ENCODE data around the gene TM4SF18. TPM values are rescaled to one million over a fixed set of nuclear protein-coding genes. Genes with fewer than 3 reads are reported as not detected.
A peak's percentile ranks its signal among the peaks of the same experiment; 100 is the strongest.

Gene TM4SF18
- total and polyA plus RNA-seq, 5 donors: 2.9 to 6.1 (median 4.5) TPM

DNA sequence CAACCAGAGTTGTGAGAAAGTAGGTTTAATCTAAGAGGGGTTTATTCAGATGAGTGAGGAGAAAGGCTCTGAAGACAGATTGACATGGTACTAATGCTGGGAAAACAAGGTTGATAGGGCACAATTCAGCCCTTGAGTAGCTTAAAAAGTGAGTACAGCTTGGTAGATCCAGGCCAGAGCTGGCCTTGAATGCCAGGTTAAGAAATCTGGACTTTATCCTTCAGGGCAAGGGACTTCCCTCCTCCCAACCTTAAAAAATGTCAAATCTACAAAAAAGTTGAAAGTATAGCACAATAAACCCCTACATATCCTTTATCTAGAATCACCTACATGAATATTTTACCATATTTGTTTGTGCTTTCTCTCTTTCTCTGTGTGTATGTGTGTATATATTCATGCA lies 7.9 kb downstream of the TM4SF18 start:
- H3K27ac ChIP-seq (ENCODE audit: low read length): no peak overlapping the region
- H3K4me3 ChIP-seq (ENCODE audit: low read length): no peak overlapping the region
- DNase-seq: no peak
- intact Hi-C loops (cut with DNase I): no loop called here
- H3K9me3 ChIP-seq (ENCODE audit: control insufficient read depth, low read length): no peaks in the 10 kb centered on the region
- no peaks in the 10 kb centered on the region for H3K4me1 ChIP-seq (ENCODE audit: control insufficient read depth, insufficient read depth, low read length)
- ATAC-seq: no peak
- no peaks in the 10 kb centered on the region for H3K27me3 ChIP-seq (ENCODE audit: control insufficient read depth, insufficient read depth)

DNA sequence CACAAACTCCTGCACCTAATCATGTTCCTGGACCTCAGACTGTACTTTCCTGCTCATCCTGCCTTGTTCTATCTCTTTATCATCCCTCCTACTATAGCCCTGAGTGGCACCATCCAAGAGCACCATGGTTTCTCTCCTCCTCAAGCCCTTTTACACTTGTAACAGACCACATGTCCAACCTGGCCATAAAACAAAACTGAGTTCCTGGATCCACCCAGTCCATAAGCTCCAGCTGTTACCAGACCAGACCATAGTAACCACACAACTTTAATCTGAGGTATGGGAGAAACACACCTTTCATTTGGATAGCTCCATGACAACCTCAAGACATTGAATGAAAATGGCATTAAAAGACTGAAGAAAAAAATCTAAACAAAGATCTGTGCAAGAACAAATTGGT lies 9.1 kb downstream of the TM4SF18 start:
- no peak overlapping the region for H3K27ac ChIP-seq (ENCODE audit: low read length)
- intact Hi-C loops (cut with DNase I): no loop called here

DNA sequence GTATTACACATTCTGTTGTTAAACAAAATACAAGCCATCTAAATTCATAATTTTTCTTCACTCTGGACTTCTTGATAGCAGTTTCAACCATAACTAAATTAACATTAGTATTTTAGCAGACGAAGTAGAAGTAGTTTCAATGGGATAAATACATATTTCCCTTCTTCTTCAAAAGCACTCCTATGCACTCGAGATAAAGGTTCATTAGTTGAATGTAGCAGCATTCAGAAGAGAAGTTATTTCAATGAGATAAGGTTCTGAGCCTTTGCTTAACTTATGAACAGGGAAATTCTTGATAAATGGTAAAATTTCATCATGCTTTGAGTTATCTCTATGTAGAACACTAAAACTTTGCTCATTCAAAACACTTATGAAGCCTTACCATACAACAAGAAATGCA lies 11.8 kb downstream of the TM4SF18 start:
- no peak for DNase-seq
- H3K27me3 ChIP-seq (ENCODE audit: control insufficient read depth, insufficient read depth): no peaks in the 10 kb centered on the region
- H3K4me1 ChIP-seq (ENCODE audit: control insufficient read depth, insufficient read depth, low read length): no peaks in the 10 kb centered on the region
- no peak for ATAC-seq
- H3K4me3 ChIP-seq (ENCODE audit: low read length): no peak overlapping the region
- H3K9me3 ChIP-seq (ENCODE audit: control insufficient read depth, low read length): no peaks in the 10 kb centered on the region
- WGBS: 75% methylated on average over 2 of the region's 2 CpGs
- intact Hi-C loops (cut with DNase I): no loop called here
- no peak overlapping the region for H3K27ac ChIP-seq (ENCODE audit: low read length)

More for the DNA sequence above, 9.1 kb downstream of the TM4SF18 start:
- no peak for ATAC-seq
- H3K4me3 ChIP-seq (ENCODE audit: low read length): no peak overlapping the region
- DNase-seq: no peak
- no peaks in the 10 kb centered on the region for H3K9me3 ChIP-seq (ENCODE audit: control insufficient read depth, low read length)
- no peaks in the 10 kb centered on the region for H3K27me3 ChIP-seq (ENCODE audit: control insufficient read depth, insufficient read depth)
- H3K4me1 ChIP-seq (ENCODE audit: control insufficient read depth, insufficient read depth, low read length): no peaks in the 10 kb centered on the region

DNA sequence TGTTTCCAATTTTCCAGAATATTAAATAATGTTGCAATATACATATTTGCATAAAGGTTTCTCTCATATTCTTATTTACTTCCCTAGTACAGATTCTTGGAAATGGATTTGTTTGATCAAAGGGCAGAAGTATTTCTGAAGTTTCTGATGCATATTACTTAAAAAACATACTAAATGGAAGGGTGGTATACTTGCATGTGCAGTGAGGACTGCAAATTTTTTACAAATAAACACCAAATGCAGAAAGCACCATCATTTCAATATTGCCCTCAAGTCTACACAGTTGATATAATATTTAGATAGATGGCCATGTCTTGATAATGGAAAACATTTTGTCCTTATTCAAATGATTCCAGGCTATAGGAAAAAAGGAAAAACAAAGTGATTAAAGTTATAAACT lies 12.3 kb downstream of the TM4SF18 start:
- intact Hi-C loops (cut with DNase I): no loop called here
- H3K4me3 ChIP-seq (ENCODE audit: low read length): no peak overlapping the region
- no peaks in the 10 kb centered on the region for H3K9me3 ChIP-seq (ENCODE audit: control insufficient read depth, low read length)
- ATAC-seq (no peak), DNase-seq (no peak)
- no peak overlapping the region for H3K27ac ChIP-seq (ENCODE audit: low read length)
- no peaks in the 10 kb centered on the region for H3K27me3 ChIP-seq (ENCODE audit: control insufficient read depth, insufficient read depth)
- H3K4me1 ChIP-seq (ENCODE audit: control insufficient read depth, insufficient read depth, low read length): no peaks in the 10 kb centered on the region

DNA sequence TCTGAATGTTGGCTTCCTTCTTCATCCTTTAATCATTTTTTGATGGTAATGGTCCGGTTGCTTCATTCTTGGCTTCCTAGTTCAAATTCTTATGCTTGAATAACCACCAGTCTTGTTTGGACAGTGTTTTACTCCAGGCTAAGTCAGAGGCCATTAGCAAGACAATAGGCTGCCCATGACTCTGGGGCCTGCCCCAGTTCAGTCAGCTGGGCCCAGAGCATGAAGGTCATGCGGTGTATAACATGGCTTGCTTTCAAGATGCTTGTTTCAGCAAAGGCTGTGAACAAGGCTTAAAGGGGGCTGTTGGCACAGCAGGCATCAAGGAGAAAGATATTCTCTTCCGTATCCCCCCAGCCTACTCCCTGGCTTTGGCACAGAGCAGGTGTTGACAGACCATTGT lies 13.7 kb downstream of the TM4SF18 start:
- DNase-seq (no peak), ATAC-seq (no peak)
- Histone ChIP-seq H3K27me3 (ENCODE audit: control insufficient read depth, insufficient read depth) (no peaks in the 10 kb centered on the region), H3K9me3 (ENCODE audit: control insufficient read depth, low read length) (no peaks in the 10 kb centered on the region), H3K27ac (ENCODE audit: low read length) (no peak overlapping the region), H3K4me3 (ENCODE audit: low read length) (no peak overlapping the region), H3K4me1 (ENCODE audit: control insufficient read depth, insufficient read depth, low read length) (no peaks in the 10 kb centered on the region)
- WGBS: 87% methylated on average over 3 of the region's 3 CpGs
- intact Hi-C loops (cut with DNase I): no loop called here

DNA sequence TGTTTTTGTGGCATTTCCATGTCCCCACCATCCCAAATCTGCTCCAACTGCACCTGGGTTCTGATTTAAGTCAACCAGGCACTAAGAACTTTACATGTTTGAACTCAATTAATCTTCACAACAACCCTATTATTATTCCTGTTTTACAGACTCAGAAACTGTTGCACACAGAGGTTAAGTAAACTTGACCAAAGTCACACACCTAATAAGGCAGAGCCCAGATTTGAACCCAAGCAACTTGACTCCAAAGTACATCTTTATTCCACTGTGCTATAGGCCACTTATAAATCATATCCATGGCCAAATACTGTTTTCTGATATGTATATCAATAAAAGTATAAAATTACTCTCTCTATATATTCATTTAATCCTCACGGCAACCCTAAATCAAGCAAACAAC lies 16.4 kb downstream of the TM4SF18 start:
- no peaks in the 10 kb centered on the region for H3K4me1 ChIP-seq (ENCODE audit: control insufficient read depth, insufficient read depth, low read length)
- ATAC-seq (no peak), DNase-seq (no peak)
- intact Hi-C loops (cut with DNase I): no loop called here
- WGBS: 94% methylated on average over 1 of the region's 1 CpG
- H3K9me3 ChIP-seq (ENCODE audit: control insufficient read depth, low read length): no peaks in the 10 kb centered on the region
- H3K27ac ChIP-seq (ENCODE audit: low read length): no peak overlapping the region
- no peak overlapping the region for H3K4me3 ChIP-seq (ENCODE audit: low read length)
- H3K27me3 ChIP-seq (ENCODE audit: control insufficient read depth, insufficient read depth): no peaks in the 10 kb centered on the region

DNA sequence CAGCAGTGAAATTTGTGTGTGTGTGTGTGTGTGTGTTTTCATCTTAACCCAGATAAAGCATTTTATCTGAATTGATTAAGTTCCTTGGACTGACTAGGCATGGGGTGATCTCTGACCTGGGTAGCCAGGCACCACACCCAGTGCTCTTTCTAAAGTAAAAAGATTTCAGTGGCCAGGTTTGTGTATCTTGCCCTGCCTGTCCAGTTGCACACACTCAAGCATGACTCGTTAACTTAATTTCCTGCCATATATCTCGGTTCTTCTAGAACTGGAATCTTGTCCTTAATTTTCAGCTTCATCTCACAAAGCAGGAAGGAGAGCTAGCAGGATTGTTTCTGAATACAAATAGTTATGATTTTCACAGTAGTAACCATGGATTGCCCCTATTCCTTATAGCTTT lies 17.0 kb downstream of the TM4SF18 start:
- peak in 1 of 2 donors; percentile 72 for ATAC-seq
- Histone ChIP-seq H3K4me3 (ENCODE audit: low read length) (no peak overlapping the region), H3K9me3 (ENCODE audit: control insufficient read depth, low read length) (no peaks in the 10 kb centered on the region), H3K27me3 (ENCODE audit: control insufficient read depth, insufficient read depth) (no peaks in the 10 kb centered on the region), H3K4me1 (ENCODE audit: control insufficient read depth, insufficient read depth, low read length) (no peaks in the 10 kb centered on the region), H3K27ac (ENCODE audit: low read length) (no peak overlapping the region)
- no peak for DNase-seq
- intact Hi-C loops (cut with DNase I): no loop called here
- 62% methylated on average over 2 of the region's 2 CpGs for WGBS

DNA sequence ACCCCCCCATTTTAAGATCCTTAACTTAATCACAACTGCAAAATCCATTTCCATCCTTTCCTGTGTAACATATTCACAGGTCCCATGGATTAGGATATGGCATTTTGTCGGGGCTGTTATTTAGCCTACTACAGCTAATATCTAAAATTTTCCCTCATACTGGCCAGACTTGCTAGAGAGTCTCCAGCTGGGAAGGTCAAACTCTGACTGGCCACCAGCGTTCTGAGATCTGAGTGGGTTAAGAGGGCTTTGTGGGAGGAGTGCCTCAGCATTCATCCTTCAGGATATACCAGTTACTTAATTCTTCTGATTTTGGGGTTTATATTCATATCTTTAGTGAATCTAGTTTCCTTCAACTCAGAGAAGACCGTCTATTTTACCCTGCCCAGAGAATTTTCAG lies 17.7 kb downstream of the TM4SF18 start:
- Histone ChIP-seq H3K27me3 (ENCODE audit: control insufficient read depth, insufficient read depth) (no peaks in the 10 kb centered on the region), H3K27ac (ENCODE audit: low read length) (no peak overlapping the region), H3K4me1 (ENCODE audit: control insufficient read depth, insufficient read depth, low read length) (no peaks in the 10 kb centered on the region), H3K9me3 (ENCODE audit: control insufficient read depth, low read length) (no peaks in the 10 kb centered on the region), H3K4me3 (ENCODE audit: low read length) (no peak overlapping the region)
- ATAC-seq: peak; percentile 60 to 69
- DNase-seq: peak; percentile 53 to 58 (median 58)
- 54% methylated on average over 3 of the region's 3 CpGs for WGBS
- intact Hi-C loops (cut with DNase I): no loop called here

DNA sequence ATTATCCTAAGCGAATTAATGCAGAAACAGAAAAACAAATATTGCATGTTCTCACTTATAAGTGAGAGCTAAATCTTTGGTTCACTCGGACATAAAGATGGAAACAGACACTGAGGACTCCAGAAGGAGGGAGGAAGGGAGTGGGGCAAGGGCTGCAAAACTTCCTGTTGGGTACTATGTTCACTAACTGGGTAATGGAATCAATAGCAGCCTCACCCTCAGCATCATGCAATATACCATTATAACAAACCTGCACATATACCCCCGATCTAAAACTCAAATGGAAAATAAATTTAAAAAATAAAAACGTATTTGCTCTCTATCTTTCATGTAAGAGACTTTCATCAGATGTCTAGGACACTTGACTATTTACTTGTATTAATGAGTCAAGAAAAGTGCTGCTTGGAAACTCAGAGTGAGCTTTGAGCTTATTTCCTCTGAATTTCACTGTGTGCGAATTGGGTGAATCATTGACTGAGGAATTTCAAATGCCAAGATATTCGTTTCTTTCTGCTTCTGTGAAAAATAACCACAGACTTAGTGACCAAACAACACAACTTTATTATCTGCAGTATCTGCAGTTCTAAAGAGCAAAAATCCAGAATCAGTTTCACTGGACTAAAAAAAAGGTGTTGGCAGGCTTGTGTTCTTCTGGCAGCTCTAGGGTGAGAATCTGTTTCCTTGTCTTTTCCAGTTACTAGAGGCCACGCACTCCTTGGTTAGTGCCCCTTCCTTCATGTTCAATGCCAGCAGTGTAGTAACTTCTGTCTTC lies 18.4 kb downstream of the TM4SF18 start:
- no peak overlapping the region for H3K27ac ChIP-seq (ENCODE audit: low read length)
- ATAC-seq: peak; percentile 45 to 74
- DNase-seq: no peak
- intact Hi-C loops (cut with DNase I): no loop called here
- H3K4me3 ChIP-seq (ENCODE audit: low read length): no peak overlapping the region
- 68% methylated on average over 7 of the region's 7 CpGs for WGBS
- no peaks in the 10 kb centered on the region for H3K27me3 ChIP-seq (ENCODE audit: control insufficient read depth, insufficient read depth)
- no peaks in the 10 kb centered on the region for H3K9me3 ChIP-seq (ENCODE audit: control insufficient read depth, low read length)
- H3K4me1 ChIP-seq (ENCODE audit: control insufficient read depth, insufficient read depth, low read length): no peaks in the 10 kb centered on the region

DNA sequence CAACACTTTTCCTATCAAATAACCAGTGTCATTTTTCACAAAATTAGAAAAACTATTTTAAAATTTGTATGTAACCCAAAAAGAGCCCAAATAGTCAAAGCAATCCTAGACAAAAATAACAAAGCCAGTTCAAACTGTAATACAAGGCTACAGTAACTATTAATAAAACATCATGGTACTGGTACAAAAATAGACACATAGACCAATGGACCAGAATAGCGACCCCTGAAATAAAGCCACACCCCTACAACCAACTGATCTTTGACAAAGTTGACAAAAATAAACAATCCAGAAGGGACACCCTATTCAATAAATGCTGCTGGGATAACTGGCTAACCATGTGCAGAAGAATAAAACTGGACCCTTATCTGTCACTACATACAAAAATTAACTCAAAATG lies 19.9 kb downstream of the TM4SF18 start:
- H3K27ac ChIP-seq (ENCODE audit: low read length): no peak overlapping the region
- ATAC-seq (no peak), DNase-seq (no peak)
- no peak overlapping the region for H3K4me3 ChIP-seq (ENCODE audit: low read length)
- intact Hi-C loops (cut with DNase I): no loop called here
- no peaks in the 10 kb centered on the region for H3K27me3 ChIP-seq (ENCODE audit: control insufficient read depth, insufficient read depth)
- H3K4me1 ChIP-seq (ENCODE audit: control insufficient read depth, insufficient read depth, low read length): no peaks in the 10 kb centered on the region
- WGBS: 54% methylated on average over 1 of the region's 1 CpG
- no peaks in the 10 kb centered on the region for H3K9me3 ChIP-seq (ENCODE audit: control insufficient read depth, low read length)

DNA sequence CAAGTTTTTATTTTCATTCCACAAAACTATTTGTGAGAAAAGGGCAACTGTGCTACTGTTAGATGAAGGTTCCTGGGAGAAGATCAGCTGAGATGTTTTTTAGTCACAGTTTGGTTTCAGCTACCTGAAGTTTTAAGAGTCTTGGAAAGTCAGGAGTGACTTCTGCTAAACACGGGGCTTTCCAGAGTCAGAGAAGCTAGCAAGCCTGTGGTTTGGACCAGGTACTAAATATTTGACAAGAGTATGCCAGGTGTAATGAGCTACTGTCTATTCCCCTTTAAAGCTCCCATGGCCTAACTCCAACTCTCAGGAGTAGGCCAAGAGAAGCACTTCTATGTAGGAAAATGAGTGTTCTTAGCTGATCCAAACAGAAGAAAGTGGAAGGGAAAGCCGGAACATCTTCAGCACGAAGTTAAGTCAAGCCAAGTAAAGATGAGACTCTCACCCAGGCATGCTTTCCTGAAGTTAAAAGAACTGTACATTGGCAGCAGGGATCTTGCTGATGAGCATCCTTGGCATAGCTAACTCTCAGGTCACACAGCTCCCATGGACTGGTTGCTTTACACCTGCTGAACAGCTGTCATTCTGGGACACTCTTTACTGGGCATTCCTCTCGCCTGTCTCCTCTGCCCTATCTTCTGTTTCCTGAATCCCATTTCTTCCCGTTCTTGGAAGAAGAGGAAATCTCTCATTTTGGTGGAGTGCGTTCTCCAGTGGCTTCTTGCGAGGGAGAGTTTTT lies 22.5 kb downstream of the TM4SF18 start:
- no peaks in the 10 kb centered on the region for H3K9me3 ChIP-seq (ENCODE audit: control insufficient read depth, low read length)
- H3K4me3 ChIP-seq (ENCODE audit: low read length): no peak overlapping the region
- no peak for ATAC-seq
- no peak for DNase-seq
- no peaks in the 10 kb centered on the region for H3K4me1 ChIP-seq (ENCODE audit: control insufficient read depth, insufficient read depth, low read length)
- intact Hi-C loops (cut with DNase I): no loop called here
- 91% methylated on average over 7 of the region's 7 CpGs for WGBS
- H3K27me3 ChIP-seq (ENCODE audit: control insufficient read depth, insufficient read depth): no peaks in the 10 kb centered on the region
- H3K27ac ChIP-seq (ENCODE audit: low read length): no peak overlapping the region

All from right cardiac atrium (tissue), 5 donors.